Glutamatergic neuron (in vitro differentiated cells): ENCODE results near the gene RPS27A. TPM values are rescaled to one million over a fixed set of nuclear protein-coding genes. Genes with fewer than 3 reads are reported as not detected.
"Not testable (repeated sequence)": the region's sequence is repeated elsewhere in the genome, so short reads cannot be mapped to it uniquely, and the experiment has no call there.

Experiments
- DNase-seq: peaks from one replicate; pipeline ENCODE4 v3.0.0; 2022
- H3K27ac Mint-ChIP-seq: one replicate; pipeline ENCODE4 v1.8.0; 2020; ENCODE audit warnings: mild to moderate bottlenecking, mixed read lengths, inconsistent platforms; ENCODE audit not compliant: unreplicated experiment
- H3K27me3 Mint-ChIP-seq: one replicate; pipeline ENCODE4 v1.8.0; 2020; ENCODE audit warnings: mild to moderate bottlenecking, moderate library complexity, mixed read lengths, inconsistent platforms; ENCODE audit not compliant: unreplicated experiment
- H3K36me3 Mint-ChIP-seq: one replicate; pipeline ENCODE4 v1.8.0; 2020; ENCODE audit warnings: mild to moderate bottlenecking, mixed read lengths, inconsistent platforms; ENCODE audit not compliant: unreplicated experiment
- H3K4me1 Mint-ChIP-seq: one replicate; pipeline ENCODE4 v1.8.0; 2020; ENCODE audit warnings: mild to moderate bottlenecking, low read depth, mixed read lengths, inconsistent platforms; ENCODE audit not compliant: unreplicated experiment
- H3K4me3 Mint-ChIP-seq: one replicate; pipeline ENCODE4 v1.8.0; 2020; ENCODE audit warnings: mild to moderate bottlenecking, mixed read lengths, inconsistent platforms; ENCODE audit not compliant: unreplicated experiment
- H3K9me3 Mint-ChIP-seq: one replicate; pipeline ENCODE4 v1.8.0; 2020; ENCODE audit warnings: mild to moderate bottlenecking, moderate library complexity, mixed read lengths, inconsistent platforms; ENCODE audit not compliant: unreplicated experiment
- long read RNA-seq: library from polyadenylated mRNA; unstranded; transcript quantifications from one replicate; pipeline ENCODE4 v2.0.0, GENCODE V29; 2020; ENCODE audit not compliant: unreplicated experiment
- total RNA-seq: library from RNA; stranded (reverse); fragmentation: NEBNext Ultra II Directional; extraction: Animal tissue kit (Norgen Biotek cat#: 25700); gene quantifications from one replicate; pipeline ENCODE4 v1.2.1, GENCODE V29; 2021; ENCODE audit not compliant: unreplicated experiment
- TF ChIP-seq, protein P1 (sequence below): fragments of 200-600 bp; sonication (generic); IDR thresholded peaks from one replicate; pipeline ENCODE4 v1.5.0; 2021; ENCODE audit not compliant: partially characterized antibody, unreplicated experiment

Gene RPS27A
- 437 TPM for total RNA-seq
- long read RNA-seq, transcript RPS27A-203 (5 exons, 796 nt) = minor isoform, 197 of 1,178 reads
- long read RNA-seq, transcript RPS27A-201 (6 exons, 1,071 nt) = major isoform, 921 of 1,178 reads
- long read RNA-seq, partial matches to known transcripts = 14 of 1,178 reads
- long read RNA-seq, other reads (novel, unspliced or antisense) = 46 of 1,178 reads

GRCh38 chr2:55232084-55232862 lies at the start of gene RPS27A, which contains the start of gene CLHC1:
TSS of gene RPS27A (plus strand) at chr2:55232688. CDS start at chr2:55232825, 137 bp downstream.
TSS of gene CLHC1 (minus strand) at chr2:55232293. CDS start at chr2:55222411, 9,882 bp downstream.
- H3K27ac Mint-ChIP-seq = peak within 1 kb of the TSS; percentile 96
- peaks cover 11% of the 10 kb centered on the region for H3K27me3 Mint-ChIP-seq
- peak; percentile 95 for DNase-seq
- peaks cover 15% of the 10 kb centered on the region for H3K4me1 Mint-ChIP-seq
- H3K9me3 Mint-ChIP-seq = peaks cover 14% of the 10 kb centered on the region
- TF ChIP-seq, protein P1, sequence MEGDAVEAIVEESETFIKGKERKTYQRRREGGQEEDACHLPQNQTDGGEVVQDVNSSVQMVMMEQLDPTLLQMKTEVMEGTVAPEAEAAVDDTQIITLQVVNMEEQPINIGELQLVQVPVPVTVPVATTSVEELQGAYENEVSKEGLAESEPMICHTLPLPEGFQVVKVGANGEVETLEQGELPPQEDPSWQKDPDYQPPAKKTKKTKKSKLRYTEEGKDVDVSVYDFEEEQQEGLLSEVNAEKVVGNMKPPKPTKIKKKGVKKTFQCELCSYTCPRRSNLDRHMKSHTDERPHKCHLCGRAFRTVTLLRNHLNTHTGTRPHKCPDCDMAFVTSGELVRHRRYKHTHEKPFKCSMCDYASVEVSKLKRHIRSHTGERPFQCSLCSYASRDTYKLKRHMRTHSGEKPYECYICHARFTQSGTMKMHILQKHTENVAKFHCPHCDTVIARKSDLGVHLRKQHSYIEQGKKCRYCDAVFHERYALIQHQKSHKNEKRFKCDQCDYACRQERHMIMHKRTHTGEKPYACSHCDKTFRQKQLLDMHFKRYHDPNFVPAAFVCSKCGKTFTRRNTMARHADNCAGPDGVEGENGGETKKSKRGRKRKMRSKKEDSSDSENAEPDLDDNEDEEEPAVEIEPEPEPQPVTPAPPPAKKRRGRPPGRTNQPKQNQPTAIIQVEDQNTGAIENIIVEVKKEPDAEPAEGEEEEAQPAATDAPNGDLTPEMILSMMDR = peak; percentile 19
- no peaks in the 10 kb centered on the region for H3K36me3 Mint-ChIP-seq
- H3K4me3 Mint-ChIP-seq = peak within 1 kb of the TSS; percentile 100

GRCh38 chr2:55186837-55187236 lies 45.7 kb upstream of the RPS27A start:
- DNase-seq, H3K4me1 Mint-ChIP-seq, H3K27me3 Mint-ChIP-seq, H3K4me3 Mint-ChIP-seq, H3K27ac Mint-ChIP-seq, H3K9me3 Mint-ChIP-seq: not testable (repeated sequence)
- H3K36me3 Mint-ChIP-seq = peaks cover 16% of the 10 kb centered on the region

- H3K27ac Mint-ChIP-seq, H3K9me3 Mint-ChIP-seq, H3K27me3 Mint-ChIP-seq, DNase-seq, H3K4me3 Mint-ChIP-seq, H3K4me1 Mint-ChIP-seq: not testable (repeated sequence)
- peaks cover 21% of the 10 kb centered on the region for H3K36me3 Mint-ChIP-seq
Observed at GRCh38 chr2:55191888-55192287, 40.6 kb upstream of the RPS27A start.

DNA sequence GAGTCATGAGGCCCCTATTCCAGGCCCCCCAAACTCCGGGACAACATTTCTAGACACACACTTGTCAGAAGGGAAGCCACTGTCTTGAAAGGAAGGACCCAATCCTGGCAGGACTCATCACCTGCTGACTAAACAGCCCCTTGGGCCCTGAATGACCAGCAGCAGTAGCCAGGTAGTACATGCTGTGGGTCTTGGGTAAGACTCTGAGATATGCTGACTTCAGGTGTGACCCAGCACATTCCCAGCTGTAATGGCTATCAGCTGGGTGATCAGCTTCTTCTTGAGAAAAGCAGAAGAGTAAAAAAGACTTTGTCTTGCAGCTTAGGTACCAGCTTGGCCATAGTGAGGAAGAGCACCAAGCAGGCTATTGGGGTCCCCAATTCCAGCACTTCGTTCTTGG lies 36.0 kb upstream of the RPS27A start:
- peaks cover 41% of the 10 kb centered on the region for H3K36me3 Mint-ChIP-seq
- TF ChIP-seq, protein P1 = no peak
- no peak for DNase-seq
- peaks cover 12% of the 10 kb centered on the region for H3K9me3 Mint-ChIP-seq
- no peak overlapping the region for H3K27ac Mint-ChIP-seq
- peaks cover 2% of the 10 kb centered on the region for H3K27me3 Mint-ChIP-seq
- H3K4me3 Mint-ChIP-seq = no peak overlapping the region
- H3K4me1 Mint-ChIP-seq = no peaks in the 10 kb centered on the region

- no peak overlapping the region for H3K27ac Mint-ChIP-seq
- TF ChIP-seq, protein P1 = no peak
- peaks cover 67% of the 10 kb centered on the region for H3K36me3 Mint-ChIP-seq
- H3K4me1 Mint-ChIP-seq = no peaks in the 10 kb centered on the region
- no peak overlapping the region for H3K4me3 Mint-ChIP-seq
- H3K9me3 Mint-ChIP-seq = peaks cover 10% of the 10 kb centered on the region
- no peak for DNase-seq
- H3K27me3 Mint-ChIP-seq = peaks cover 2% of the 10 kb centered on the region
Observed at GRCh38 chr2:55200416-55200815, 32.1 kb upstream of the RPS27A start.

- no peaks in the 10 kb centered on the region for H3K4me1 Mint-ChIP-seq
- H3K27ac Mint-ChIP-seq = no peak overlapping the region
- TF ChIP-seq, protein P1 = no peak
- peaks cover 10% of the 10 kb centered on the region for H3K9me3 Mint-ChIP-seq
- H3K4me3 Mint-ChIP-seq = no peak overlapping the region
- H3K36me3 Mint-ChIP-seq = peaks cover 47% of the 10 kb centered on the region
- no peak for DNase-seq
- H3K27me3 Mint-ChIP-seq = peaks cover 2% of the 10 kb centered on the region
Observed at GRCh38 chr2:55204536-55204935, 28.0 kb upstream of the RPS27A start.
